Measurements from ENCODE around the gene CNTN4.

The CNTN4 gene

DNA sequence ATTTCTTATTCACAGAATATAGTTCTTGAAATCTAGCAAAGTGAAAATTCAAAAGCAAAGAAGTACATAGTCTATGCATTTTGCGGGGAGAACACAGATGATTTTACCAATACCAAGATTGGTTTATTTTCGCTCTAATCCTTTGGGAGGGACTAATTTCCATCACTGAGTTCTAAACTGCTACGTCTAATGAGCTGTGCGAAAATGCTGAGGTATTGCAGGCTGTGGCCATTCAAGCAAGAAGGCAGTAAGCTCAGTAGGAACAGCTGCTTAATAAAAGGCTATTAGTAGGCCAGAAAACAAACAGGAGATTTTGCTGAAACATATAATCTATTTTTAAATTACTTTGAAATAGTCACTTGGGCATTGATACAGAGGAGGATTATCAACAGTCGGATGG lies 379.0 kb downstream of the CNTN4 start:
- ATAC-seq (no peak), DNase-seq (no peak)
- H3K27ac Mint-ChIP-seq = no peak overlapping the region
- H3K4me3 Mint-ChIP-seq = no peak overlapping the region
- H3K4me1 Mint-ChIP-seq = no peaks in the 10 kb centered on the region
- H3K27me3 Mint-ChIP-seq = no peaks in the 10 kb centered on the region
- H3K9me3 Mint-ChIP-seq = peaks cover 0 to 5% of the 10 kb centered on the region in 2 donors

DNA sequence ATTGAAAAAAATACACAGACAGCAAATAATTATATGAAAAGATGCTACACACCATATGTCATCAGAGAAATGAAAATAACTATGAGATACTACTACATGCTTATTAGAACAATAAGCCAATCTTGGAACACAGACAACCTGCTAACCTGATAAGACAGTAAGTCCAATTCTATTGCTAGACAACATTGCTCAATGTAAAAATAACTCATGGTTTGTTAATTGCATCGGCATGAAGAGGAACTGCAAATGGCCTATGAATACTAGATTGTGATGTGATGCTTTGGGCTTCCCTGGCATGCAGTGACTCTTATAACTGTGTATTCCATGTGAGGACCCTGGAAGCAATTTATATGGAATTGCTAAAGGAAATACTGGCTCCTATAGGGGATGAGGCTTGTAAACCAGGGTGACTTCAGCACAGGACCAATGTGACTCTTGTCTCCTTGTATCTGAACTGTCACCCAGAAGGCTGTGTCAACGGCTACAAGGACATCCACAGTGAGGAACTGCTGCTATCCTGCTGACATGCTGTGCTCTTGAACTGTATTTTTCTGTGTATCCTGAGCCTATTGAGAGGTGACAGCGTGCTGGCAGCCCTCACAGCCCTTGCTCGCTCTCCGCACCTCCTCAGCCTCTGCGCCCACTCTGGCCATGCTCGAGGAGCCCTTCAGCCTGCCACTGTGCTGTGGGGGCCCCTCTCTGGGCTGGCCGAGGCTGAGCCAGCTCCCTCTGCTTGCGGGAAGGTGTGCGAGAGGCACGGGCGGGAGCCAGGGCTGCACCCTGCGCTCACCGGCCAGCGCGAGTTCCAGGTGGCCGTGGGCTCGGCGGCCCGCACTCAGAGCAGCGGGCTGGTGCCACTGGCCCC lies 385.7 kb downstream of the CNTN4 start:
- no peak for DNase-seq
- Mint-ChIP-seq H3K4me1 (no peaks in the 10 kb centered on the region), H3K9me3 (peaks cover 0 to 5% of the 10 kb centered on the region in 2 donors), H3K4me3 (no peak overlapping the region), H3K27me3 (no peaks in the 10 kb centered on the region), H3K27ac (no peak overlapping the region)
- ATAC-seq = peak; percentile 42

DNA sequence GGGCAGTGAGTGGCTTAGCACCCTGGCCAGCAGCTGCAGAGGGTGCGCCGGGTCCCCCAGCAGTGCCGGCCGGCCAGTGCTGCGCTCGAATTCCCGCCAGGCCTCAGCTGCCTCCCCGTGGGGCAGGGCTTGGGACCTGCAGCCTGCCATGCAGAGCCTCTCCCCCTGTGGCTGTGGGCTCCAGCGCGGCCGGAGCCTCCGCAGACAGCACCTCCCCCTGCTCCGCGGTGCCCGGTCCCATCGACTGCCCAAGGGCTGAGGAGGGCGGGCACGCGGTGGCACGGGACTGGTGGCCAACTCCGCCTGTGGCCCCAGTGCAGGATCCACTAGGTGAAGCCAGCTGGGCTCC lies 386.3 kb downstream of the CNTN4 start:
- Mint-ChIP-seq H3K9me3 (peaks cover 0 to 5% of the 10 kb centered on the region in 2 donors), H3K27ac (no peak overlapping the region), H3K27me3 (no peaks in the 10 kb centered on the region), H3K4me1 (no peaks in the 10 kb centered on the region), H3K4me3 (no peak overlapping the region)
- DNase-seq (no peak), ATAC-seq (peak; percentile 33)

DNA sequence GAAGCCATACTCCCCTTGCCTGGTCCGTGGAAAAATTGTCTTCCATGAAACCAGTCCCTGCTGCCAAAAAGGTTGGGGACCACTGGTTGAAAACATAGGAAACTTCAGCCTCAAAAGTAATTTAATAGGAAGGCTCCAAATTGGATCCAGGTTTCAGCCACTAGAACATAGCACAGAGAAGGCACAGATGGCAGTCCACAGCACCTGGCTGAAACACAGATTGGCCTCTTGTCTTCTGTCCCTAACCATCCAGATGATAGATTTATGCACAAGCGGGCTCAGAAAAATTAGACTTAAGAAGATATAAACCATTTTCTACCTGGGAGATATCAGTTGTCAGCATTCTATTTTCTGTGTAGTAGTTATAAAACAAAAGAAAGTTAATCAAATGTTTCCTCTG lies 397.1 kb downstream of the CNTN4 start:
- H3K27ac Mint-ChIP-seq = no peak overlapping the region

DNA sequence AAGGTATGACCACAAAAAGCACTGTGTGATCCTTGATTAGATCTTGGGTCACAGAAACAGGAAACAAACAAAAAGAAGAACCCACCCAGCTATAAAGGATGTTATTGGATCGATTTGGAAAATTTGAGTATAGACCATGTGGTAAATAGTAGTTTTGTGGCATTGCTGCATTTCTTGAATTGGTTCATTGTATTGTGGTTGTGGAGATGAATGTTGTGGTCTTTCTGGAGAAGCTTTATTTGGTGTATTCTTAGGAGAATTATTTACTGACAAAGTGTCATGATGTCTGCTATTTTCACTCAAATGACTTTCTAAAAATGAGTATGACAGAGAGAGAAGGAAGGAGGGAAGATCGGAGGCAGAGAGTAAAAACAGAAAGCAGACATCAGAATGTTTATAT lies 406.2 kb downstream of the CNTN4 start:
- Mint-ChIP-seq H3K4me3 (no peak overlapping the region), H3K27me3 (peaks cover 8% of the 10 kb centered on the region), H3K27ac (no peak overlapping the region), H3K9me3 (no peaks in the 10 kb centered on the region), H3K4me1 (no peaks in the 10 kb centered on the region)
- DNase-seq (no peak), ATAC-seq (no peak)

More for the DNA sequence above, 397.1 kb downstream of the CNTN4 start:
- DNase-seq (no peak), ATAC-seq (no peak)
- Mint-ChIP-seq H3K4me1 (no peaks in the 10 kb centered on the region), H3K9me3 (no peaks in the 10 kb centered on the region), H3K27me3 (no peaks in the 10 kb centered on the region), H3K4me3 (no peak overlapping the region)

DNA sequence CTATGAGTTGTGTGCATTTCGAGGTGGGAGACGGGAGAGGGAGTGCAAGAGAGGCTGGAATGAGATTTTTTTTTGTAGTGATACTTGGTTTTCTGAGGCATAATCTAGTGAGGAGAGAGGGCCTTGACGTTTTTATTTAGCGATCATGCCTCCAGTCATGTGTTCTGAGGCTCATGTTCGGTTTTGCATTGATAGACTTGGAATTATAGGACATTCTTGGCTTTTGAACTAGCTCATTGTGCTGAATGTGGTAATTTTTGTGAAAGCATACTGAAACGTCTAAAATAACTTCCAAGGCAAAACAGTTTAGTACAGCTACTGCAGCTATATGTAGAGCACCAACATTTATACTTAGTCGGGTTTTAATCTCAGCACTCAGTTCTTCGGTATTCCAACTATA lies 408.1 kb downstream of the CNTN4 start:
- DNase-seq (no peak), ATAC-seq (no peak)
- Mint-ChIP-seq H3K27ac (no peak overlapping the region), H3K4me1 (no peaks in the 10 kb centered on the region), H3K27me3 (peaks cover 19% of the 10 kb centered on the region), H3K9me3 (no peaks in the 10 kb centered on the region), H3K4me3 (no peak overlapping the region)

DNA sequence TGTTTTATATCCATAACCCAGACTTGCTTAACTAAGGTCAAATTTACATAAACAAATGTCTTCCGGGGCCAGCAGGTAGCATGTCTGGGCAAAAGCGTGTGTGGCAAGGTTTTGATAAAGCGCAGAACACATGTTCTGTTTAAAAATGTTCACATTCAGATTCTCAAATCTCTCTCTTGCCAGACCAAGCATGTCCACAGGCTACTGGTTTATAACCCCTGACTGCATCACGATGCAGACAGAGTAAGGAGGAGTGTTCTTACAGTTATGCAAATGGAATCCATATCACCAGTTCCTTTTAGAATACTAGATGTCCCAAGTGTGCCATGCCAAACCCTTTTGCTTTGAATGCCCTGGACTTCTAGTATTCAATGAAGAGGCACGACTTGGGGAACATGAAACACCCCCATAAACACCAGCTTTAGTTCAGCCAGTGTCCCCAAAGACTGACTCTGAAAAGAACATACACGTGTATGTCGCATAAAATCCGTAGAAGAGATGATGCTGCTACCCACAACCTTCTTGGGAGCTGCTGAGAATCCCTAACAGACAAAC lies 412.0 kb downstream of the CNTN4 start:
- Mint-ChIP-seq H3K27me3 (peaks cover 19% of the 10 kb centered on the region), H3K9me3 (no peaks in the 10 kb centered on the region), H3K4me3 (no peak overlapping the region), H3K27ac (peak overlapping the region in 1 of 2 donors; percentile 19), H3K4me1 (no peaks in the 10 kb centered on the region)
- ATAC-seq (no peak), DNase-seq (no peak)

DNA sequence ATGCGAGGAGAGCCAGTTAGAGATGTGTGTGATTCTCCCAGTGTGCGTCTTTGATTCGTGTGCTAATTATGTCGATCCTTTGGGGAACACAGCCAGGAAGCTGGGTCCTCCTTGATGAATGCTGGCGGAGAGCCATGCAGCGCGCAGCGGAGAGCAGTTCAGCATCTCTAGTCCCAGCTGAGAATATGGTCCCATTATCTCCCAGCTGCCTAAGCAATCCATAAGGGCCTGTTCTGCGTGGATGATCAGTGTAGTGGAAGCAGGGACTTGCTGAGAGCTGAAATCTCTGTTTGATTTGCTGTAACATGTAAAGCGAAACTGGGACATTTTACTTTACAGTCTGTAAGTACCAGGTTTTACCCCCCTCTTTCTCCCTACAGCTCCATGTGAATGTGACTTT lies 412.7 kb downstream of the CNTN4 start:
- ATAC-seq (no peak), DNase-seq (no peak)
- Mint-ChIP-seq H3K27me3 (peaks cover 14% of the 10 kb centered on the region), H3K9me3 (no peaks in the 10 kb centered on the region), H3K27ac (peak overlapping the region in 1 of 2 donors; percentile 24), H3K4me3 (no peak overlapping the region), H3K4me1 (no peaks in the 10 kb centered on the region)

DNA sequence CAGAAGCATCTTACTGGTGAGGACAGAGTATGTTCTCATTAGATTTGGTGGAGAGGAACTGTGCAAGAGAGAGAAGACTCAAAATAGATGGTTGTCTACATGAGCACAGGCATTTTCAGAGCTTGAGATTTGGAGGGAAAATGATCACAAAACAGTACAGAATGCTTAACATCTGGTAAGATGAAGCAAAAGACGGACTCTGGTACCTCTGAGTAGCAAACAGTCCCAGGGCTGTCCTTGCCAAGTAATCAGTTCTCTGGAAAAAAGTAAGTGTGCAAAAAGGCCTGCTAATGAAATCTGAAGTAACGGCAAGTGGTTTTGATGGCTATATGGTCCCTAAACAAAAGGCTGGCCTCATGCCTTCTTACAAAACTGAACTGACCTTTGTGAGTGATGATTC lies 414.2 kb downstream of the CNTN4 start:
- peaks cover 11% of the 10 kb centered on the region for H3K27me3 Mint-ChIP-seq
- no peak overlapping the region for H3K4me3 Mint-ChIP-seq
- no peaks in the 10 kb centered on the region for H3K4me1 Mint-ChIP-seq
- no peak overlapping the region for H3K27ac Mint-ChIP-seq
- no peaks in the 10 kb centered on the region for H3K9me3 Mint-ChIP-seq
- DNase-seq (no peak), ATAC-seq (no peak)

DNA sequence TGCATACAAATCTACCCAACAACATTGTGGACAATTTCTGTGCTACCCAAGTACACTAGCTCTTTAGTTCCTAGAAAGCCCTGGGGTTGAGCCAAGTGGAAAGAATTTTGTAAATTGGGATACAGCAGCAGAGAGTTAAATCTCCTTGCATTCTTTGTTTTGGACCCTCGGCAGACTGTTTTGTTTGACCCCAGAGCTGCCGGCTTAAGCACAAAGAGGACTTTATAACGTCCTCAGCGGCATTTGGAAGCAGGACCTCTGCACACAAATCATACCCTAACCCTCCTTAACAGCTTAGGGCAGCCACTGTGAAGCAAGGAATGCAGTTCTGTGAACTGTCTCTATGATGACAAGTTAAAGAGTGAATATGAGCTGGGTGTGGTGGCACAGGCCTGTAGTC lies 415.3 kb downstream of the CNTN4 start:
- ATAC-seq (no peak), DNase-seq (no peak)
- Mint-ChIP-seq H3K4me1 (no peaks in the 10 kb centered on the region), H3K4me3 (no peak overlapping the region), H3K27me3 (peaks cover 11% of the 10 kb centered on the region), H3K27ac (no peak overlapping the region), H3K9me3 (no peaks in the 10 kb centered on the region)

DNA sequence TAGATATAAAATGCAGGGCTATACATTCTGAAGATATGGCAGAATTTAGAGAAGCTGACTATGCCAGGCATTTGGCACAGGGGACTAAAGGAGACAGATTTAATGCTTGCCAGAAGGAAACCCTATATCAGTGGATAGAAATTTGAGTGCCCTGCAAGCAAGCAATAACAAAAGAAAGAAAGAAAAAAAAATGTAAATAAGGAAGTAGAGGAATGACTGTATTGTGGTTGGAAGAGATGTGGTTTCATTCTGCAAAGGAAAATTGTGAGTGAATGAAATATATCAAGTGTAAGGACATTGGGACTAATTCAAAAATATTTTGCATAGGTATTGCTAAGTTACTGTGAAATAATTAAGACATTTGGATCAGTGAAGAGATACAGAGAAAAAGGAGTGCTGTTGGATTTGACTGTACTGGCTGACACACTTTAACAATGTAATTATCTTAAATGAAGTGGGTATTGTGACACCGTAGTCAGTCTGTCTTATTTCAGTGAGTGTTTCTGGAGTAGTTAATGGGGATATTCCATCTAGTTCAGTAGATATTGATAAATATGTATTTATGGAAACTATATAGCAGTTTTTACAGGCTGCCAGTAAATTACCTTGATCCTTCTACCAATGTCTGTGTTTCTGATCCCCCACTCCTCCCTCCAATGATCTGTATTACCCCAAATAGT lies 418.2 kb downstream of the CNTN4 start:
- Mint-ChIP-seq H3K9me3 (no peaks in the 10 kb centered on the region), H3K27me3 (no peaks in the 10 kb centered on the region)

DNA sequence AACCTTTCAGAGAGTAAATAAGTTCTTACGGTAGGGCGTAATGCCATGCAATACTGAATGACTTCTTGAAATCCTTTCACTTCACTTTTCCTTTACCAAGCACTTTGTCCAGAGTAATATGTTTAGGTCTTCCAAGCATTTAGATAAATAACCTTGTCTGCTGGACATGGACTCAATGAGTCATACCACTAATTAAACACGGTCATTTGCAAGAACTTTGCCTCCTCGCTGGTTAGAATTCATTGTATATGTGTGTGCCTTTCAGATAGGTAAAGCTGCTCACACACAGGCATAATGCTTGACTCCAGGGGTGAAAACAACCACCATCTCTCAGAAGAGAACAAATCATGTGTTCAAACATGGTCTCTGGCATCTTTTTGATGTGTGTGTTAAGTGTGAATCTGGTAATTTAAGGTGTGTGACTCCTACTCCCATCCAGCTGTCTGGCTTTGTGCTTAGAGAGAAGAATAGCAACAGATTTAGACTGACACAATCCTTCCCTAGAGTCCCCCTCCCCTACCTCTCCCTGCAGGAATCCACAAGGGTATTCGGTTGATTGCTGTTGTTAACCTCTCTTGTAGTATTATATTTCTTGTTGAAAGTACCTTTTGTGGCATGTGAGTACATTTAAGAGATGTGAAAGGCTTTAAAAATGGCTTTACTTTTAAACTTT lies 419.0 kb downstream of the CNTN4 start:
- no peak for ATAC-seq
- H3K4me3 Mint-ChIP-seq = no peak overlapping the region
- no peaks in the 10 kb centered on the region for H3K9me3 Mint-ChIP-seq
- peak overlapping the region in 1 of 2 donors; percentile 57 for H3K27ac Mint-ChIP-seq
- no peak for DNase-seq
- H3K4me1 Mint-ChIP-seq = no peaks in the 10 kb centered on the region
- H3K27me3 Mint-ChIP-seq = no peaks in the 10 kb centered on the region

More for the DNA sequence above, 418.2 kb downstream of the CNTN4 start:
- Mint-ChIP-seq H3K4me3 (no peak overlapping the region), H3K4me1 (no peaks in the 10 kb centered on the region), H3K27ac (no peak overlapping the region)
- no peak for ATAC-seq
- no peak for DNase-seq

DNA sequence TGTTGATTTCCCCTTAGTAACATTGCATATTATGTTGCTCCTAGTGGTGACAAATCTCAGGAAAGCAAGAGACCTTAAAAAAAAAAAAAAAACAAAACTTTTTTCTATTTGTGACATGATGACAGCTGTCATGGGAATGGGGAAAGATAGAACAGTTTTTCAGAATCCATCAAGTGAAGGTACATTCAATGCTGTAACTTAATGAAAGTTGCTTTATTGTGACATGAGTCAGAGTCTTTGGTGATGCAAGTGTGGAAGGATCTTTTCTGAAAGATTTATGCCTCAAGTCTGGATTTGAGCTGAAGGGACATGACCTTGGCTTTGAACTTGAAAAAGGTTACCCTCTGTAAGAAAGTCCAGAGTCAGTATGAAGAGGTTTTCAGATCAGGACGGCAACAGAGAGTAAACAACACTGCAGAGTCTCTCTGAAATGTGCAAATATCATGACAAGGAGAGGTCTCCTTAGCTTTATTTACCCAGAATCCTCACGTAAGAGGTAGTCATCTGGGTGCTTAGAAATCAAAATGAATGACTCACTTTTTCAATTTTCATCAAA lies 424.7 kb downstream of the CNTN4 start:
- H3K27ac Mint-ChIP-seq = no peak overlapping the region
- H3K9me3 Mint-ChIP-seq = no peaks in the 10 kb centered on the region
- H3K4me1 Mint-ChIP-seq = no peaks in the 10 kb centered on the region
- H3K27me3 Mint-ChIP-seq = no peaks in the 10 kb centered on the region
- H3K4me3 Mint-ChIP-seq = no peak overlapping the region
- ATAC-seq (no peak), DNase-seq (no peak)

DNA sequence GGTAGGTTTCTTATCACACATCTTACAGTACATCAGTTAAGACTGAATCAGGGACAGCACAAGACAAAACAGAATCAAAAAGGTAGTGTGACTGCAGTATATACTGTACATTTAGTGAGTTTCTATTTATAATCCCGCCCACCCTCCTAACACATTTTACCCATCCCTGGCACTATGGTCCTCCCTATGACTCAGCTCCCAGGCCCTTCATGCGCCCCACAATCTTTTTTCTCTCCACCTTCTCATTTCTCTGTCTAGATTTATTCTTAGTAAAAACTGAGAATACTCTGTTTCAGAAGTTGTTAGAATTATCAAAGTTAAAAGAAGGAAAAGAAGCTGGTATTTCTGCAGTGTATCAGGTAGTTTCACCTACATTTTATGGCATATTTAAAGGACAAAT lies 427.3 kb downstream of the CNTN4 start:
- ATAC-seq = no peak
- Mint-ChIP-seq H3K9me3 (peaks cover 0 to 5% of the 10 kb centered on the region in 2 donors), H3K27ac (no peak overlapping the region), H3K4me1 (no peaks in the 10 kb centered on the region), H3K4me3 (no peak overlapping the region), H3K27me3 (no peaks in the 10 kb centered on the region)
- no peak for DNase-seq

DNA sequence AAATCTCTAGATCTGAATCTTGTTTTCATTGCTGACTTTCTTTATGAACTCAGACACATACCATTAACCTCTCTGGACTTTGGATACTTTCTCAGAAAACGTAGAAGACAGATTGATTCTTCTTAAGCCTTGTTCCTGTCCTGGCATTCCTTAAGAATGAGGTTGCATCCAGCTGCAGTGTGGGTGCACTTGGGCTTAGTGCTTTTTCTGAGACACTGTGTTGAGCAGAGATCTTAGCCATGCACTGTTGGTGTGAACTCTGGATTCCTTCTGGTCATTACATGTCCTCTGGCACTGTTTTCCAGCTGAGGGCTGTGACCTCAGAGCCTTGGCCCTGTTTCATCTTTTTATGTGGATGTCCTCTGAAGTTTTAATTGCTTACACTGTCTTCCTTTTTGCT lies 428.3 kb downstream of the CNTN4 start:
- no peak overlapping the region for H3K4me3 Mint-ChIP-seq
- no peaks in the 10 kb centered on the region for H3K4me1 Mint-ChIP-seq
- DNase-seq (no peak), ATAC-seq (no peak)
- no peak overlapping the region for H3K27ac Mint-ChIP-seq
- no peaks in the 10 kb centered on the region for H3K27me3 Mint-ChIP-seq
- H3K9me3 Mint-ChIP-seq = peaks cover 0 to 5% of the 10 kb centered on the region in 2 donors

All from stimulated activated naive CD8-positive, alpha-beta T cell treated with anti-CD3 and anti-CD28 coated beads, Interleukin-15, amount 100 ng/mL, for 72 hours (primary cell).